Stimulated activated CD8-positive, alpha-beta memory T cell treated with anti-CD3 and anti-CD28 coated beads, Interleukin-7, amount 100 ng/mL, for 24 hours (primary cell): Measurements from ENCODE around the gene RRBP1.

ENCODE experiments used
- DNase-seq: peaks from one replicate; pipeline ENCODE4 v3.0.0-alpha.2; 2020; ENCODE audit warnings: low read depth

RRBP1 gene

DNA sequence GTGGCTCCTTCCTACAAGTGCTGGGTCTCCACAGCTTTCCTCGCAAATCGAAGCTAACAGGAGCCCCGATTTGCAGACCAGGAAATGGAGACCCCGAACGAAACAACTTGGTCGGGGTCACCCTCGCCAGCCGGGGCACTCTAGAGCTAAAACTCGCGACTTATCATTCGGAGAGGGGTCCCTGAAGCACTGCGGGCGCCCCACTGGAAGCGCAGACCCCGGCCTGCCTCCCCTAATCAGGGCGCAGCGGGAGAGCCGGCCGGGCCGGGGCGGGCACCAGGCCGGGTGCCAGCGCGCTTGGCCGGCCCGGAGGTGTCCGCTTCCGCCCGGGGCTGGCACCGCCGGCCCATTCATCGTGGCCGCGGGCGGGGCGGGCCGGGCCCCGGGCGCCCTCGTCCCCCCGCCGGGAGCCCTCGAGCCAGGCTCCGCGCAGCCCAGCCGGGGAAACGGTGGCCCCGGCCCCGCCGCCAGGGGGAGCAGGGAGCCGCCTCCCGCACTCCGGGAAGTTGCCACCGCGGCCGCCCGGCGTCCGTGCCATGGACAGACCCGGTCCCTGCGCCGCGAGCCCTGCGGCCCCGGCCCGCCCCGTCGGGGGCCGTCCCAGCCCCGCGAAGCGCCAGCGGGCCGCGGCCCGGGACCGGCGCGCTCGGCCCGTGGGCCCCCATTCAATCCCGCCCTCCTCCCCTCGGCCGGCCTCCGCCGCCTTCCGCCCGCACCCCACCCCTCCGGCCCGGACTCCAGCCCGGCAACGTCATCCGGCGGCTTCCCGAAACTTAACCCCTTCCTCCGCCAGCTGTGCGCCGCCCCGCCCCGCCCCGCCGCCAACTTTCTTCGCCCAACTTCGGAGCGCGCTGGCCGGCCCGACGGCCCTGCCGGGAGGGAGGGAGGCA, 961 bp downstream of the RRBP1 start:
- peak; percentile 61 for DNase-seq

DNA sequence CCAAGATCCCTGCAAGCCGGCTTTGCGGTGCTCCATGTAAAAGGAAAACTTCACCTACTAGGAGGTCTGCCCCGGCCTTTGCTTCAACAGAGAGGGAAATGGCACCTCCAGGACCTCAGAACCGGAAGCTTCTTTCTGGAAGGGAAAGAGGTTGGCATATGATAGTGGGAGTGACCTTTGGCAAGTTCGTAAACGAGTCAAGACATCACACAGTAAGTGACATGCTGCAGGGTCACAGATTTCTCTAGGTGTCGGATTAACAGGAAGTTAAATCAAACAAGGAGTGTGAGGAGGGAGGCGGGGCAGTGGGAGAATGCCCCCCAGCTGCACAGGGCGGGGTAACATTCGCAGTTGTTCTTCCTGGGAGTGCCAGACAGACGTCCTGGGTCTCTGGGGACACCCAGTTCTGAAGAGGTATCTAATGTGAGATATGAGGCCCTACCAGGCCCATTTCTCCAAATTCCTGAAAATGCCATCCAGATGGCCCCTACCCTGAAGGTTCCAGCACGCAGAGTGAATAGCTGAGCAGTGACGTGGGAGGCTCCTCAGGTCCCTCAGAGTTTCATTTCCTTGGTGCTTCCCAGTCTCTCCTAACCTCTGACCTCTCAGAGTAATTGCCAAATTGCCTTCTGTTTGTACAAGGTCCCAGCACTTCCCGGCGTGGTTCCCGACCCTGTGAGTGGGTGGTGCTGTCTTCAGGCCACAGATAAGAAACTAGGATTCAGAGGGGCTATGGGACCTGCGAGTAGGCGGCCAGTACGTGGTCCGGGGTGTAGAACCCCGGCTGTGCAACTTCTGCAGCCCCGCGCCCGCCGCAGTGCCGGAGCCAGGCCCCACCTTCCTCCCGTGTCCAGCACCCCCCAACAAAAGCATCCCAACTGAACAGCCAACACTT, 1.9 kb downstream of the RRBP1 start:
- no peak for DNase-seq

DNA sequence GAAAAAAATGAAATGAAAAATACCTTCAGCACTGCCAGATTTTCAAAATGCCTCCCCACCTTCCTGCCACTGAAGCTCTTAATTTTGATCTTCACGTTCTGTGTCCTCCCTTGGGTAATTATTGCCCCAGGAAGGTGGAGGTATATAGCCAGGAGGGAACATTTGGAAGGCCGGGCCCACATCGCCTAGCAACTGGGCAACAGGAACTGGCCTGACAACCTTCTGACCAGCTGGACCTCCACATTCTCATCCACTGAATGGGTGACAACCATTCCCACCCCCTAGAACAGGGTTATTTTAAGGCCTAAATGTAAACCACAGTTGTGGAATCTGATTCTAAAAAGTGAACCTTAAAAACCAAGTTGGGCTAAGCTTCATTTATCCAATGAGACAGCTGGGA, 3.2 kb downstream of the RRBP1 start:
- no peak for DNase-seq

DNA sequence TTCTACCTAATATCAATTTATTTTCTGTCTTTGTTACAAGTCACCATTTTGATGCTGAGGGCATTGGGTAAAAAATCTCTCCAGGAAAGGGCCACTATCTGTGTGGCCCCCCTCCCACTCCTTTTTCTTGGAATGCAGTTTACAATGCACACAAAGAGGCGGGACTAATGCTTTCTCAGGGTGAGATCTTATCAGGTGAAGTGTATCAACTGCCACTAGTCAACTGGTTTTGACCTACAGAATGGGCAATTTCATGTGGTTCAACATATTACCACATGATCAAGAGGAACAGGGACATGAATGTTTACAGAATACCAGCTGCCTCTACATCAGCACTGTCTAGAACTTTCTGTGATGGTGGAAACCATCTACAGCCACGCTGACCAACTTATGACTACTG, 3.7 kb downstream of the RRBP1 start:
- no peak for DNase-seq

DNA sequence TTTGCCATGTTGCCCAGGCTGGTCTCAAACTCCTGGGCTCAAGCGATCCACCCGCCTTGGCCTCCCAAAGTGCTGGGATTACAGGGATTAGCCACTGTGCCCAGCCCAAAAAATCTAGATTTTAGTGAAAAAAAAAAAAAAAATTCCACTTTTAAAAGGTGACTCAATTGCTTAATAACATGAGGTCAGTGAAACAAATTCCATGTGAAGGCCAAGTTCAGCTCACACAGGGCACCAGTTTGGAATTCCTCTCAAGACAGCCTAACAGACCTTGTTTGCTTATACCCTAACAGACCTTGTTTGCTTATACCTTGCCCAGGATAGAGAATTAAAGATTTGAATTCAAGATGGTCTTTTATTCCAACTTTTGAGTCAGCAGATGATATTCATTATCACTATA, 5.1 kb downstream of the RRBP1 start:
- DNase-seq, result no peak

DNA sequence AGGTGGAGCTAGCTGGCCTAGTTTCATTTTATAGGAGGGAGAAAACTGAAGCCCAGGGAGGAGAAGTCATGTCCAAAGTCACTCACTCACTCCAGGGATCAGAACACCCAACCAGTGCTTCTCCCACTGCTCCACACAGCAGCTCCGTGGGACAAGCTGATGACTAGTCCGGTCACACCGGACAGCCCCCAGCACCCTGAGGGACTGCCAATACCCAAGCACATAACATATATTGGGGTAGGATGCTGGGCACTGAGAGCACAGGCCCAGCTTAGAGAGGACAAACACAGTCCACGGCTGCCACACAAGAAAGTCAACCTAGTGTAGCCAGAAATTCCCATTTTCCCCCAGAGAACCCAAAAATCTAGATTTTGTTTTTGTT, 5.7 kb downstream of the RRBP1 start:
- no peak for DNase-seq

DNA sequence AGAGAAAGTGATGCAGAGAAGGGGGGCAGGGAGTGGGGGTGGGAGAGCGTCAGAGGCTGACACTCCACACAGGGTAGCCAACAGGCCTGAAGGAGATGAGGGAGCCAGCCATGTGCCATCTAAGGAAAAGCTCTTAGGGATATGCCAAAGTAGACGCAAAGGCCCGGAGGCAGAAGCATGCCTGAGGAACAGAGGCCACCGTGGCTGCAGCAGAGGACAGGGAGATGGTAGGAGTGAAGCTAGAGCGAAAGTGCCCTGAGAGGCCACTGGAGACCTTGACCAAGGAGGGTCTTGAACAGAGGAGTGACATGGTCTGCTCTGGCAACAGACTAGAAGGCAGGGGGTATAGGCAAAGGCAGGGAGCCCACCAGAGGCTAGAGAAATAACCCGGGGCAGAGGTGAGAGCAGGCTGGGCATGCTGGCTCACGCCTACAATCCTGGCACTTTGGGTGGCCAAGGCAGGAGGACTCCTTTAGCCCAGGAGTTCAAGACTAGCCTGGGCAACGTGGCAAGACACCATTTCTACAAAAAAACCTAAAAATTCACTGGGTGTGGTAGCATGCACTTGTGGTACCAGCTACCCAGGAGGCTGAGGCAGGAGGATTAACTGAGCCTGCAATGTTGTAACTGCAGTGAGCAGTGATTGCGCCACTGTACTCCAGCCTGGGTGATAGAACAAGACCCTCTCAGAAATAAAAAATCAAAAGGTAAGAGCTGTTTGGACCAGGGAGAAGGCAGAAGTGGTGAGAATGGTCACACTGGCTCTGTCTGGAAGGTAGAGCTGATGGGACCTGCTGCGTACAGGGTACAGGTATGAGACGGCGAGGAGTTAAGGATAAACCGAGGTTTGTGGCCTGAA, 6.3 kb downstream of the RRBP1 start:
- no peak for DNase-seq

DNA sequence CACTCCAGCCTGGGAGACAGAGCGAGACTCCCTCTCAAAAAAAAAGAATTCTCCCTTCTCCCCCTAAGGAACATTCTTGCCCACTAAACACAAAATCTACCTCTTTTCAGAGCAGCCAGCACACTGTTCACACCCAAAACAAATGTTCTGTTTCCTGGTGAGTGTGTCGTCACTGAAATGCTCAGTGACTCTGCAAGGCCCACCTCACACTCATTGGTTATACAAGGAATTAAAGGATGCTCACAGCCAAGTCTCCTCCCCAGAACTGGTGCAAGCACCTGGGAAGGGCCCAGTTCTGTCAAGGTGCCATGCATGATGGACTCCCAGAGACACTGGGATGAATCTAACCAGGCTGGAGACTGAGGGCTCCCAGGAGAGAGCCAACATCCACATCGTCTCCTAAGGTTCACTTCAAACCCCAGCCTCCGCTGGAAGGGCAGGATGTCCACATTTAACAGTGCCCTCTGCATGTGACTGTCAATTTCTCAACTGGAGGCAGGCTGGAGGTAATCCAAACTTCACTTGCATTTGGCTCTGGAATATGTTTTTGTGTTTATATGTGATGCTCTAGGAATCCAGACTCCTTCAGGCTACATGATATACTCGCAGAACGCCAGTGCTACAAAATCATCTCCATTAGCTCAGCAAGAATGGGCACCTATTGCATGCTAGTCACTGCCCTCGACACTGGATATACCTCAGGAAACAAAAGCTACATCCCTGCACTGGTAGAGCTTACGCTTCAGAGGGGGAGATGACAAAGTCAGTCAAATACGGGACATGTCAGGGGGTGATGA, 7.1 kb downstream of the RRBP1 start:
- no peak for DNase-seq

DNA sequence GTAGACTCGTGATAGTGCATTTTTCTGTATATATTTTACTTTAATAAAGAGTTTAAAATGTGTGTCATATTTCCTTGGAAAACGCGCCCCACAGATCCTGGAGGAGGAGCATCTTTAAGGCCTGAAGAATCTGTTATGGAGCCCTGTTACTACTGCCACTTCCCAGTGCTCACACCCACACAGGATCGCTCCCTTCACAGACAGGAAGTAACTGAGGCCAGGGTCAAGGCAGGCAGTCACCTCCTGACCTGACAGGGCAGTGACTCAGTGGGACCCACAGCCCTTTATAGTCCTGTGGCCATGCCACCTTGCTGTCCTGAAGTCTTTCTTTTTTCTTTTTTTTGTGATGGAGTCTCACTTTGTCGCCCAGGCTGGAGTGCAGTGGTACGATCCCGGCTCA, 9.0 kb downstream of the RRBP1 start:
- DNase-seq, result no peak

DNA sequence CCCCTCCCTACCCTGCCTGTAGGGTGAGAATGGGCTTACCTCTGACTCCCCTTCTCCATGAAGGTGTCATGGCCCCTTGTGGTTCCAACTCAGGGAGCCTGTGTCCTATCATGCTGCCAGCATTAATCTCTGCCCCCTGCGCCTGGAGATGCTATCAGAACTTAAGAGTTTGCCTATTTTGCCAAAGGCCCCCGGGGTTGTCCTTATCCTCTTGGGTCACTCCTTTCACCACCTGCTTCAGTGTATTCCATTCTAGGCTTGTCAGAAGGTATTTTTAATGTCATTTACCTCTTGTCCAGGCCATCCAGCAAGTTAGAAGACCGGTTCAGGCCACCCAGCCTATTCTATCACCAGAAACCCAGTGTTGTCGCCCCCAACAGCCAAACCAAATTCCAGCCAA, 10.5 kb downstream of the RRBP1 start:
- no peak for DNase-seq

DNA sequence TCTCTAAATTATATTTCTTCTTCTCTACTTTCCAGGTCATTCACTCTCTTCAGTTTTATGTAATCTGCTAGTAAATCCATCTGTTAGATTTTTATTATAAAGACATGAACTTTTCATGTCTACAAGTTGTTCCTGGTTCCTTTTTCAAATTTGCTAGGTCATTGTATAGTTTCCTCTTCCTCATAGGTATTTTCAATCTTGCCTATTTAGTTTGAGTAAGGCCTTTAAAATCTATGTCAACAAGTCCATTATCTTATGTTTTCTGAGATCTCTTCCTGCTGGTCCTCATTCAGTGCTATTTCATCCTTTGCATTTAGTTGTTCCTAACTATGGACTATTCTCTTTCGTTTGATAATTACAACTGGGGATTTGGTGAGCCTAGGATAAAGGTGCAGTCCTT, 11.0 kb downstream of the RRBP1 start:
- DNase-seq, result no peak

DNA sequence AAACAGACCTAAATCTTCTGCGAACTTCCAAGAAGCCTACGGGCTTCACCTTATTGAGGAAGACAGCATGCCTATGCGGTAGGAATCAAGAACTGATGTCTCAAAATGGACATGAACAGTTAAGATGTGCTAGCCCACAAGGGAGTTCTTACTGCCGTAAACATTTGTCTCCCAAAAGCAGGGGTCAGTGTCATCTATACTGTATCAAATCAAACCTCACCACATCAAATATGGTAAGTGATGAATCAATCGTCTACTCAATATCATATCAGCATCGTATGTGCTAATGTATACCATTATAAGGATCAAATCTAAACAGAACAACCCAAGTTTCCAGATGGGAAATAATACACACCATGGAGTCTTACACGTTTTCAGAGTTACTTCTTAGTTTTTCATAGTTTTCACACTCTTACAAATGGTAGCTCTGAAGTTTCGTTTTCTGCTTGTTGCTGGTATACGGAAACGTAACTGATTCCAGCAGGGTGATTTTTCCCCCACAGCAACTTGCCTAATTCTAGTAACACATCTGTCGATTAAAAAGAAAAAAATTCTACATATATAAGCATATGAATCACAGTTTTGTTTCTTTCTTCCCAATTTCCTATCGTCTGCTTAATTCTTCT, 12.6 kb downstream of the RRBP1 start:
- no peak for DNase-seq

DNA sequence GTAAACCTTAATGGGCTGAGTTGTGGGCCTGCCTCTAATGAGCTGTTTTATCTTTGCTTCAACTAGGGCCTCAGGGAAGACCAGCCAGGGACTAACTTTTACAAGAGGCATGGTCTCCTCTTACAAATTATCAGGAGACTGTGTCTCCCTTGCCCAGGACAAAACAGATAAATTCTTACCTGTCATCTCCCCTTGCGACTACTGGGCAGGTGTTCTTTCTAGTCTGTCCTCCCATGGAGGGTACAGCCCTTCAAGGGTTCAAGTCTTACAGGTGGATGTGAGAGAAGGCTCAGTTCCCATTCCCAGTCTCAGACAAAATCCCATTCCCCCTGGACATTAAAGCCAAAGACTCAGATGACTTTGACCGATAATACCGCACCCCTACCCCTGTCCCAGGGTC, 13.6 kb downstream of the RRBP1 start:
- no peak for DNase-seq

DNA sequence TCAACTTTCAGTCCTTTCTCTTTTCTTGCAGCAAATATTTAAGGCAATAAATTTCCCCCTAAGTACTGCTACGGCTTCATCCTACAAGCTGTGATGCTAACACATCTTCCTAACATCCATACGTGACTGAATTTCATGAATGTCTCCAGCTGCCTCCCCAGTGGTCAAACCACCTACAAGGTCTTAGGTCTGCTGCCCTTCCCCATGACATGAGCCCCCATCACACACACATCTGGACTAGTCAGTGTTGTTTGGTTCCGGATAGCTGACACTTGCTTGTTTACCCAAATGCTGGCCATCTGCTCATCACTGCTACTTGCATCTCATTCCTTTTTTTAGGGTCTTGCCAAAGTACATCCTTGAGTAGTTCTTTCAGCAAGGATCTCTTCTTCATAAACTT, 14.6 kb downstream of the RRBP1 start:
- DNase-seq, result no peak

DNA sequence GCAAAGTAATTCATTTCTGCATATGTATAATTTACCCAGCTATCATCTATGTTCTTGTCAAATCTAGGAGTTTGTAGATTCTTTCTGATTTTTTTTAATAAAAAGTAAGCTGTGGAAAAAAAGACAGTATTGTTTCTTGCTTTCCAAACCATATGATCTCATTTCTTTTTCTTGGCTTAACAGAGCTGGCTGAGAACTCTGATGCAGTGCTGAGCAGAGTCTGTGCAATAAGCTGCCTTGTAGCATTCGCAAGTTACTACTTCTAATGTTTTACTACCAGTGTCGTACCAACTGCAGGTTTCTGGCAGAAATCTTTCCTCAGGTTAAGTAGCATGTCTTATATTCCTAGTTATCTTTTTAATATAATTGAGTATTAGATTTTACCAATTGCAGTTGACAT, 15.6 kb downstream of the RRBP1 start:
- no peak for DNase-seq

DNA sequence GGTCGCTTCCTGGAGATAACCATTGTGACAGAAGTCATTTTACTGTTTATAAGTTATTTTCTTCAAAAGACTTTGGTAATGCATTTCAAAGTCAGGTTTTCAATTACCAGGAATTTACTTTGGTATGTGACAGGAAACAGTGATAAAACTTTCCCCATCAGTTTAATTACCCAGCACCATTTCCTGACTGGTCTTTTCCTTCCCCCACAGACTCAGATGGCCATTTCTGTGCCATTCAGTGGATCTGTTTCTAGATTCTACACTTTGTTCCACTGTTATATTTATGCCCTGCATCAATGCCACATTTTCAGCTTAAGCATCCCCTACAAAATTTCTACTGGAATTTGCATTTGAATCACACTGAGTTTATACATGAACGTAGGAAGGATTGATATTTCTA, 16.3 kb downstream of the RRBP1 start:
- DNase-seq, result no peak

DNA sequence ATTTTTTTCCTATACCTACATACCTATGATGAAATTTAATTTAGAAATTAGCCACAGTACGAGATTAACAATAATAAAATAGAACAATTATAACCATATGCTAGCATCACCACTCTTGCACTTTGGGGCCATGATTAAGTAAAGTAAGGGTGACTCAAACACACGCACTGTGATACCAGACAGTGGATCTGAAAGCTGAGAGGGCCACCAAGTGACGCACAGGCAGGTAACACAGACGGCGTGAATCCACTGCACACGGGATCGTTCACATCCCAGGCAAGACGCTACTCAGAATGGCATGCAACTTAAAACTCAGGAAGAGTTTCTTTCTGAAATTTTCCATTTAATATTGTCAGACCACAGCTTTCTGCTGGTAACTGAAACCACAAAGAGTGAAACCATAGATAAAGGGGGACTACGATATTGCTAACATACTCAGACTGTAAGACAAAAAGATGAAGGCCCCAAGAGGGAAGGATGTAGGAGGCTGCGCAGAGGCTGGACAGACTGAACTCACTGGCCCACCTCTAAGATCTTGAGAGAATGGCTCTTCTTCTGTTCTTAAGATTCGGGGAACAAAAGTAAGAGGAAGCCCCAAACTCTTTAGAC, 17.9 kb downstream of the RRBP1 start:
- no peak for DNase-seq

DNA sequence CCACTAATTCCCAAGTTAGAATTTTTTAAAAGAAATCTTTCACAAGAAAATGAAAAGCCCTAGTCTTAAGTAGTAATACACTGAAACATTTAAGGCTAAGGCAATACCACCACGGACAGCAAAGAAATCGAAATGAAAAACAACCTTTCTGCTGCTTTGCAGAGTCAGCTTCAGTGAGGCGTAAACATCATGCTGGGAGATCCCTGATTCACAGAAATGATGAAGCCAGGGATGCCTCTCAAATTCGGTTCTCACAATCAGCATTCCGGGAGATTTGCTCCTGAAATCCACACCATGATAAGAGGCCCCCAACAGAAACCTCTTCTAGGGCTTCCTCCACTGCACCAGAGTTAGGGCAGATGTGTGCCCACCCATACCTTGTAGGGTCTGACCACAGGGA, 18.6 kb downstream of the RRBP1 start:
- DNase-seq, result no peak

DNA sequence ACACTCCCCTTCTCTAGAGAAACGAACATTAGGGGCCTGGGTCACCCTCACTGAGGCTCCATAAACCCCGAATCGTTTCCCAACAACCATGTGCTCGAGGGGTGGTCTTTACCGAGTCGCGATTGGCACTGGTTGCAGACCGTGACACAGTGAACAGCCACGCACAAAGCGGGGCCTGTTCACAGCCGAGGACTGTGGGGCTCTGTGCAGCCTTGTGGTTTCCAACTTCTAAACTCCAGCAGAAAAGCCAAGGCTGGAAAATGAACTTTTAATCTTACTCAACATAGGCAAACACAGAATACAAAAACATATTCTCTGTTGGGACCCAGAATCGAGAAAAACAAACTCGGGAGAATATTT, 19.0 kb downstream of the RRBP1 start:
- no peak for DNase-seq

DNA sequence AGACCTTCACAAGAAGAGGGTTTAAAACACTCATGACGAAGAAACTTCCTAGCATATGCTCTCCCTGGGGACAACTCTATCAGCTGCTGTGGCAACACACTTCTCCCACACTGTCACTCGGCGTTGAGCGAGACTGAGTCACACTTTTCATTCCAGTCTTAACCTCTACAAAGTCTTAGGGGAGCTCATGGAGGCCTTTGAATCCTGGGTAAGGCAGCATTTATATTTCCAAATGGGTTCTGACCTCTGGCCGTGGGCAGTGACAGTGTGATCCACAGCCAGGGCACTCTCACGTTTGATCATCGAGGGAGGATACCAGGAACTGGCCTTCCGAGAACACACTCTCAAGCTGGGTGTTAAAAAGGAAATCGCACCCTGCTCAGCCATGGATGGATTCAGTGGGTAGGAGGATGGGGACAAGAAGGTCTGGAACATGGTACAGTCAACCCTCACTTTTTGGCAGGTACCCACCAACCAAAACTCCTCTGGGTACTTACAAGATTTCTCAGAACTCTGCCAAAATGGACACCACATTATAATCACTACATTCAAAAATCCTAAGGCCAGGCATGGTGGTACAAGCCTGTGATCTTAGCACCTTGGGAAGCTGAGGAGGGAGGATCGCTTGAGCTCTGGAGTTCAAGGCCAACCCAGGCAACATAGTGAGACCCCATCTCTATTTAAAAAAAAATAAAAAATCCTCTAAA, 19.6 kb downstream of the RRBP1 start:
- no peak for DNase-seq
